RWPE1 (cell line): ENCODE results near the gene RASSF5.
A peak's percentile ranks its signal among the peaks of the same experiment; 100 is the strongest.

Experiments
- CTCF ChIA-PET: fragments of 350-600 bp; sonication (Branson Sonifier 250); formaldehyde crosslinking; extraction: SDS; loops from one replicate; lab custom pipeline; 2021; lab: Yijun Ruan, JAX
- POLR2A ChIA-PET: fragments of 400-600 bp; formaldehyde crosslinking; extraction: SDS; loops from one replicate; lab custom pipeline; 2020; ENCODE audit warnings: antibody characterized with exemption; ENCODE audit not compliant: low non-redundant PET; lab: Yijun Ruan, JAX
- DNase-seq: peaks from one replicate; pipeline ENCODE4 v3.0.0; 2012; ENCODE audit warnings: low spot score
- H3K27ac ChIP-seq: fragments of 450-650 bp; 2 replicates; pipeline ENCODE4 v1.5.1; 2017
- TF ChIP-seq, protein P1 (sequence below): fragments of 450-650 bp; conservative IDR thresholded peaks from 2 replicates; pipeline ENCODE4 v1.5.1; 2017; ENCODE audit warnings: low read depth, mild to moderate bottlenecking

The RASSF5 gene

GRCh38 chr1:206502812-206503211, 4.5 kb upstream of the RASSF5 start:
- POLR2A ChIA-PET = no interaction called here
- no peak overlapping the region for H3K27ac ChIP-seq
- TF ChIP-seq, protein P1, sequence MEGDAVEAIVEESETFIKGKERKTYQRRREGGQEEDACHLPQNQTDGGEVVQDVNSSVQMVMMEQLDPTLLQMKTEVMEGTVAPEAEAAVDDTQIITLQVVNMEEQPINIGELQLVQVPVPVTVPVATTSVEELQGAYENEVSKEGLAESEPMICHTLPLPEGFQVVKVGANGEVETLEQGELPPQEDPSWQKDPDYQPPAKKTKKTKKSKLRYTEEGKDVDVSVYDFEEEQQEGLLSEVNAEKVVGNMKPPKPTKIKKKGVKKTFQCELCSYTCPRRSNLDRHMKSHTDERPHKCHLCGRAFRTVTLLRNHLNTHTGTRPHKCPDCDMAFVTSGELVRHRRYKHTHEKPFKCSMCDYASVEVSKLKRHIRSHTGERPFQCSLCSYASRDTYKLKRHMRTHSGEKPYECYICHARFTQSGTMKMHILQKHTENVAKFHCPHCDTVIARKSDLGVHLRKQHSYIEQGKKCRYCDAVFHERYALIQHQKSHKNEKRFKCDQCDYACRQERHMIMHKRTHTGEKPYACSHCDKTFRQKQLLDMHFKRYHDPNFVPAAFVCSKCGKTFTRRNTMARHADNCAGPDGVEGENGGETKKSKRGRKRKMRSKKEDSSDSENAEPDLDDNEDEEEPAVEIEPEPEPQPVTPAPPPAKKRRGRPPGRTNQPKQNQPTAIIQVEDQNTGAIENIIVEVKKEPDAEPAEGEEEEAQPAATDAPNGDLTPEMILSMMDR = no peak
- CTCF ChIA-PET = interaction anchor here (0.5 to 2.5 kb wide), 6 partner anchors 13 to 997 kb away, joined by 3 to 8 read pairs (median 3); no protein-coding TSS in a partner anchor
- DNase-seq = no peak

DNA sequence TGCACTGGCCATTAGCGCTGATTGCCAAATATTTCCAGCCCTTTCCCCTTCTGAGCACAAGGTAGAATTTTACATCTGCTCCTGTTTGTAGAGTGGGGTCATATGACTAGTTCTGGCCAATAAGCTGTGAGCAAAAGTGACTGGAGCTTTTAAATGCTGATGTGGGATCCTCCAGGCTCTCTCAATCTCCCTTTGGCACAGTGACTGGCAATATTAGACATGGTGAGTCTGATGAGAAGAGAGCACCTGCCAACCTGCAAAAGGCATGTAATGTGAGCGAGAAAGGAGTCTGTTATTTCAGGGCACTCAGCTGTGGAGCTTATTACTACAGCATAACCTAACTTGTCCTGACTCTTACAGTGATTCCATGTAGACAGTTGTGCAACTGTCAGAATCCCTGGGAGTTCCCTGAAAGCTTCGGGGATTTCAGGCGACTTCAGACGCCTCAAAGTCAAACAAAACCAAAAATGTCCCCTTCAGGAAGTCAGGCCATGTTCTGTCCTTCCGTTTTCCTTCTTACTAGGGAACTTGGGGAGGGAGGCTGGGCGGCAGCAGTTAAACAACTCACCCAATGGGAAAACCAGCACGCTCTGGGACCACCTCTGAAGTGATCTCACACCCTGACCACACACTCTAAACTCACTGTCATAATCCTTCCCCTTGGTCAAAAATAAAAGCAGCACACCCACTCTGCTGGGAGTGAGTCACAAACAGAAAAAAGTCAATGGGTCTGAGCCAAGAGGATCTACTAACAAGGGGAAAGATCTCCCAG, 3.6 kb upstream of the RASSF5 start:
- H3K27ac ChIP-seq = peak overlapping the region; percentile 74
- peak; percentile 93 for DNase-seq
- ChIA-PET CTCF (interaction anchor here (0.6 to 2.5 kb wide), 6 partner anchors 14 to 478 kb away, joined by 3 to 8 read pairs (median 4); no protein-coding TSS in a partner anchor), POLR2A (no interaction called here)
- TF ChIP-seq, protein P1 = no peak

DNA sequence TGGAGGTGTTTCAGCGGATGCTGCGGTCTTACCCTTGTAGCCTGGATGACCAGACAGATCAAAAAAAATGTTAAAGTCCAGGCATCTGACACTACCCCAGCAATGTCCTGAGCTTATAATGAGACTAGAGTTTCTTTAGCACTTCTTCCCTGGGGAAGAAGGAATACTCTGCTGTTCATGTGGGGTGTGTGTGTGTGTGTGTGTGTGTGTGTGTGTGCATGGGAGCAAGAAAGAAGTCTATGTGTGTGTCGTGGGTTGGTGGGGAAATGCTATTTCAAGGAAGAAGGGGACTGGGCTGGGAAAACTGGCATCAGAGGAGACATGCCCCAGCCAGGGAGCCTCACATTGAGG, 3.0 kb upstream of the RASSF5 start:
- CTCF ChIA-PET = interaction anchor here (1.6 to 2.5 kb wide), 3 partner anchors 25 to 79 kb away, joined by 5 to 8 read pairs (median 8); no protein-coding TSS in a partner anchor

GRCh38 chr1:206505702-206506355, 1.5 kb upstream of the RASSF5 start:
- TF ChIP-seq, protein P1 = peak; percentile 62
- ChIA-PET CTCF (interaction anchor here (0.6 to 2.7 kb wide), 17 partner anchors 10 to 423 kb away, joined by 3 to 12 read pairs (median 4); partner anchors contain the start of gene EIF2D), POLR2A (no interaction called here)
- peak; percentile 73 for DNase-seq
- H3K27ac ChIP-seq = no peak overlapping the region; the same call in 1 of the 2 replicates

More for the DNA sequence above, 3.0 kb upstream of the RASSF5 start:
- TF ChIP-seq, protein P1 = no peak
- peak overlapping the region; percentile 74 for H3K27ac ChIP-seq
- POLR2A ChIA-PET = no interaction called here
- no peak for DNase-seq

DNA sequence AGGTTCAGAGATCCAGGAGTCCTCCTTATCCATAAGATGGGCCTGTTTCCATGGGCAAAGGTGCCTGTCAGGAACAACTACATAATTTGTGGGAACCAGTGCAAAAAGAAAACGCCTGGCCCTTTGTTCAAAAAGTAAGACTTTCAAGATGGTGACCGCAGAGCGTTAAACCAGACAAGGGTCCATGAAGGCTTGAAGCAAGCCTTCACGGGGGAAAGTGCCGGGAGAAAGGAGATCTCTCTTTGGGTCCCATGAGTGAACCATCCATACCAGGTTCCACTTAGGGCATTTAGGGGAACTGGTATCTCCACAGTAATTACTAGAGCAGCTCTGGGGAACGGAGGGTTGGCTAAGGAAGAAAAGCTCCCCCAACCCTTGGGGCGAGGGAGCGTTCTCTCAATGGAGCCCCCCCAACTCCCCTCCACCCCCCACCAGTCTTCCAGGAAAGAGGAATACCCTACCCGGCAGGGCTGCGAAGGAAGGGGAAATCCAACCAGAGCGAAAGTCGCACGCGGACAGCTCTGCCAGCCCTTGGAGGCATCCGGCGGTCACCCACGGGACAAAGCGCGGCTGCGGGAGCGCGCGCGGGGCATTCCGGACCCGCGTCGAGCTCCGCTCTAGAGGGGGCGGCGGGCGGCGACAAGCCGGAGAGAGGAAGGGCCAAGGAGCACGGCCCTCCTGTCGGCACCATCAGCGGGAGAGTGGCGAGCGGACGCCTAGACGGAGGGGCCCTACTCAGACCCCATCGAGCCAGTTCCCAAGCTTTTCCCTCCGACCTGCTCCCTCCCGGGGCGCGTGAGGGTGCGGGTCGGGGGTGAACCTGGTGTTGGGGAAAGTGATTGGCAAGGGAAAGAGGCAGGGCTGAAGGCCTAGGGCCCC, 687 bp upstream of the RASSF5 start:
- CTCF ChIA-PET = interaction anchor here (0.6 to 2.7 kb wide), 18 partner anchors 11 to 422 kb away, joined by 3 to 12 read pairs (median 4); partner anchors contain the start of gene EIF2D
- POLR2A ChIA-PET = interaction anchor here (1.0 kb wide), 2 partner anchors 10 to 11 kb away, joined by 4 to 6 read pairs; no protein-coding TSS in a partner anchor
- DNase-seq = no peak
- TF ChIP-seq, protein P1 = no peak
- peak overlapping the region; percentile 76 for H3K27ac ChIP-seq
